H1 (cell line): ENCODE measurements around the gene TIAL1. TPM values are rescaled to one million over a fixed set of nuclear protein-coding genes. Genes with fewer than 3 reads are reported as not detected.
"Not testable (repeated sequence)": the region's sequence is repeated elsewhere in the genome, so short reads cannot be mapped to it uniquely, and the experiment has no call there.

Experiments
- CTCF ChIA-PET: fragments of 300-600 bp; sonication (Branson Sonifier 250); formaldehyde crosslinking; loops from one replicate; lab custom pipeline; 2021; ENCODE audit not compliant: partially characterized antibody; lab: Charles Lee
- POLR2A ChIA-PET: fragments of 300-600 bp; sonication (Branson Sonifier 250); formaldehyde crosslinking; loops from one replicate; lab custom pipeline; 2021; ENCODE audit warnings: inconsistent platforms; ENCODE audit not compliant: partially characterized antibody; lab: Charles Lee
- DNase-seq, 2 experiments: peaks; one replicate each; pipeline versions ENCODE4 v3.0.0 to v3.0.0-alpha.2; 2010 to 2022; ENCODE audit warnings: low spot score in 2 of 2, low read depth in 1 of 2, mixed read lengths in 1 of 2
- FAIRE-seq: peaks from 2 replicates; lab custom pipeline; 2011; peaks lifted over from hg19 to GRCh38; lab: Jason Lieb, UNC
- H2AFZ ChIP-seq: 2 replicates; pipeline ENCODE4 v1.8.1; 2012; ENCODE audit warnings: low read length, inconsistent platforms
- H2AK5ac ChIP-seq: 2 replicates; pipeline ENCODE4 v1.6.1; 2013; ENCODE audit warnings: low read depth, low read length
- H2BK120ac ChIP-seq: replicated peaks from 2 replicates; pipeline ENCODE3; 2013; ENCODE audit warnings: low read depth, low read length, inconsistent platforms
- H2BK12ac ChIP-seq: 2 replicates; pipeline ENCODE4 v1.6.1; 2013; ENCODE audit warnings: low read depth, low read length
- H2BK15ac ChIP-seq: 2 replicates; pipeline ENCODE4 v1.6.1; 2013; ENCODE audit warnings: low read length
- H2BK20ac ChIP-seq: 2 replicates; pipeline ENCODE4 v1.6.1; 2013; ENCODE audit warnings: low read length
- H2BK5ac ChIP-seq: 2 replicates; pipeline ENCODE4 v1.6.1; 2013; ENCODE audit warnings: low read depth, low read length
- H3K14ac ChIP-seq: 2 replicates; pipeline ENCODE4 v1.6.1; 2013; ENCODE audit warnings: inconsistent platforms; ENCODE audit not compliant: insufficient read length
- H3K18ac ChIP-seq: 2 replicates; pipeline ENCODE4 v1.6.1; 2013; ENCODE audit warnings: low read length; ENCODE audit errors: extremely low read depth
- H3K23ac ChIP-seq: 2 replicates; pipeline ENCODE4 v1.6.1; 2013; ENCODE audit warnings: inconsistent platforms; ENCODE audit not compliant: insufficient read length
- H3K23me2 ChIP-seq: 2 replicates; pipeline ENCODE4 v1.6.1; 2013; ENCODE audit warnings: low read depth, low read length
- H3K27ac ChIP-seq: 2 replicates; pipeline ENCODE4 v1.6.1; 2011; ENCODE audit warnings: low read depth, low read length, inconsistent platforms
- H3K27me3 ChIP-seq, 4 experiments: replicated peaks in 1 of 4; 1 replicate in 1 of 4; 2 replicates in 3 of 4; pipeline versions ENCODE4 v1.6.1 to v1.8.1; 2011 to 2013; ENCODE audit warnings: low read length in 3 of 4, mild to moderate bottlenecking in 3 of 4, inconsistent platforms in 2 of 4, mixed read lengths in 2 of 4, moderate library complexity in 1 of 4; ENCODE audit not compliant: control insufficient read depth in 3 of 4, insufficient read depth in 3 of 4; ENCODE audit errors: extremely low read depth in 1 of 4
- H3K36me3 ChIP-seq, 4 experiments: 2 replicates each; pipeline versions ENCODE4 v1.6.1 to v1.8.1; 2011 to 2013; ENCODE audit warnings: mild to moderate bottlenecking in 4 of 4, low read length in 3 of 4, moderate library complexity in 2 of 4, control low read depth in 1 of 4, inconsistent platforms in 1 of 4; ENCODE audit not compliant: insufficient read depth in 4 of 4, control insufficient read depth in 2 of 4
- H3K4ac ChIP-seq: replicated peaks from 2 replicates; pipeline ENCODE3; 2013; ENCODE audit warnings: low read length, low read depth, mixed read lengths, inconsistent platforms; ENCODE audit not compliant: insufficient read length
- H3K4me1 ChIP-seq, 4 experiments: replicated peaks in 1 of 4; 1 replicate in 1 of 4; 2 replicates in 3 of 4; pipeline versions ENCODE4 v1.6.1 to v1.8.1; 2011 to 2013; ENCODE audit warnings: low read length in 3 of 4, inconsistent platforms in 2 of 4, mixed read lengths in 1 of 4; ENCODE audit not compliant: insufficient read depth in 4 of 4, control insufficient read depth in 3 of 4
- H3K4me2 ChIP-seq, 2 experiments: 2 replicates each; pipeline versions ENCODE4 v1.6.1 to v1.8.1; 2011 to 2013; ENCODE audit warnings: low read depth in 2 of 2, low read length in 2 of 2, control low read depth in 1 of 2, inconsistent platforms in 1 of 2, mild to moderate bottlenecking in 1 of 2; ENCODE audit not compliant: insufficient read depth in 1 of 2
- H3K4me3 ChIP-seq, 4 experiments: fragments of 200-600, 300-600 bp in 1 of 4; sonication (generic), shearing (Covaris generic), sonication (Bioruptor Twin) in 1 of 4; 2 replicates each; pipeline versions ENCODE4 v1.5.1 to v1.8.1; 2011 to 2016; ENCODE audit warnings: low read length in 4 of 4, low read depth in 3 of 4, control low read depth in 2 of 4, inconsistent platforms in 2 of 4, mild to moderate bottlenecking in 2 of 4, mixed read lengths in 1 of 4, moderate library complexity in 1 of 4; ENCODE audit not compliant: insufficient read depth in 2 of 4; ENCODE audit errors: extremely low read depth in 1 of 4
- H3K56ac ChIP-seq: replicated peaks from 2 replicates; pipeline ENCODE3; 2013; ENCODE audit warnings: low read depth, mild to moderate bottlenecking, mixed read lengths, low read length, inconsistent platforms; ENCODE audit not compliant: insufficient read length
- H3K79me1 ChIP-seq: 2 replicates; pipeline ENCODE4 v1.6.1; 2013; ENCODE audit warnings: low read depth, low read length, control low read depth
- H3K79me2 ChIP-seq, 2 experiments: 2 replicates each; pipeline versions ENCODE4 v1.6.1 to v1.8.1; 2012 to 2013; ENCODE audit warnings: low read length in 2 of 2, mild to moderate bottlenecking in 2 of 2, inconsistent platforms in 1 of 2; ENCODE audit not compliant: insufficient read depth in 2 of 2, control insufficient read depth in 1 of 2
- H3K9ac ChIP-seq, 4 experiments: replicated peaks in 1 of 4; 1 replicate in 1 of 4; 2 replicates in 3 of 4; pipeline versions ENCODE4 v1.6.1 to v1.8.1; 2011 to 2013; ENCODE audit warnings: low read depth in 3 of 4, low read length in 3 of 4, control low read depth in 2 of 4, mild to moderate bottlenecking in 2 of 4, moderate library complexity in 2 of 4, inconsistent platforms in 1 of 4; ENCODE audit errors: extremely low read depth in 1 of 4
- H3K9me3 ChIP-seq, 2 experiments: 2 replicates each; pipeline versions ENCODE4 v1.6.1 to v1.8.1; 2012 to 2013; ENCODE audit warnings: mild to moderate bottlenecking in 2 of 2, moderate library complexity in 2 of 2, control low read depth in 1 of 2, inconsistent platforms in 1 of 2, low read depth in 1 of 2, low read length in 1 of 2, mixed read lengths in 1 of 2; ENCODE audit not compliant: insufficient read depth in 2 of 2
- H4K20me1 ChIP-seq, 2 experiments: replicated peaks in 1 of 2; 2 replicates each; pipeline versions ENCODE3 to v1.8.1; 2011 to 2013; ENCODE audit warnings: inconsistent platforms in 2 of 2, low read length in 2 of 2, mild to moderate bottlenecking in 1 of 2; ENCODE audit not compliant: insufficient read depth in 2 of 2, control insufficient read depth in 1 of 2
- H4K5ac ChIP-seq: 2 replicates; pipeline ENCODE4 v1.6.1; 2013; ENCODE audit warnings: low read length, low read depth, mixed read lengths, inconsistent platforms; ENCODE audit not compliant: insufficient read length
- H4K8ac ChIP-seq: 2 replicates; pipeline ENCODE4 v1.8.0; 2013; ENCODE audit warnings: mild to moderate bottlenecking, moderate library complexity, low read length, inconsistent platforms; ENCODE audit not compliant: insufficient read depth; ENCODE audit errors: extremely low read depth
- H4K91ac ChIP-seq: replicated peaks from 2 replicates; pipeline ENCODE3; 2013; ENCODE audit warnings: low read length, mixed read lengths, inconsistent platforms; ENCODE audit not compliant: insufficient read length
- WGBS, 2 experiments: shearing (Covaris generic) in 1 of 2; methylation state at CpG; one replicate each; pipeline versions ENCODE4 v1.1.6 to v1.1.7; 2013 to 2015; ENCODE audit warnings: low lambda C conversion rate in 2 of 2, mixed read lengths in 2 of 2, inconsistent platforms in 1 of 2, low coverage in 1 of 2, missing lambda C conversion rate in 1 of 2; ENCODE audit not compliant: insufficient replicate concordance in 2 of 2, insufficient coverage in 1 of 2, insufficient read length in 1 of 2; ENCODE audit errors: extremely low coverage in 1 of 2, missing lambda C conversion rate in 1 of 2; 5-methylcytosine and 5-hydroxymethylcytosine counted together
- polyA plus RNA-seq, 7 experiments: library from polyadenylated mRNA; depleted of rRNA in 3 of 7; stranded (reverse) in 5 of 7; unstranded in 2 of 7; fragments of >200 nt in 5 of 7; fragments of 200-250 nt in 2 of 7; gene quantifications; 1 replicate in 5 of 7; 2 replicates in 1 of 7; 4 replicates in 1 of 7; pipeline versions ENCODE4 v1.2.1 to v1.2.3, GENCODE V29; 2011 to 2013; ENCODE audit warnings: missing spikeins in 2 of 7, mixed read lengths in 2 of 7
- total RNA-seq: library from RNA; stranded (reverse); fragmentation: NEBNext Ultra II Directional; extraction: Animal tissue kit (Norgen Biotek cat#: 25700); gene quantifications from 2 replicates; pipeline ENCODE4 v1.2.1, GENCODE V29; 2021

Gene TIAL1
- total and polyA plus RNA-seq, 2 of the 8 experiments (the other 6 are each of a cell fraction or from before 2014, with no cell fraction given), result 50.4 to 166 TPM

DNA sequence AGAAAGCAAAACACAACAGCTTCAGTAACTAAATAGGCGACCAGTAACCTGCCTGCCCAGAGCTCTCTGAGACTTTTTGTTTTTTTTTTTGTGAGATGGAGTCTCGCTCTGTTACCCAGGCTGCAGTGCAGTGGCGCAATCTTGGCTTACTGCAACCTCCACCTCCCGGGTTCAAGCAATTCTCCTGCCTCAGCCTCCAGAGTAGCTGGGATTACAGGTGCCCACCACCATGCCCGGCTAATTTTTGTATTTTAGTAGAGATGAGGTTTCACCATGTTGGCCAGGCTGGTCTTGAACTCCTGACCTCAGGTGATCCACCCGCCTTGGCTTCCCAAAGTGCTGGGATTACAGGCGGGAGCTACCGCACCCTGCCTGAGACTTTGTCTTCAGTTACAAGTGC lies 23.0 kb upstream of the TIAL1 start:
- FAIRE-seq, POLR2A ChIA-PET: not testable (repeated sequence)

More for the DNA sequence above, 23.0 kb upstream of the TIAL1 start:
- WGBS, 2 experiments, result 88% methylated on average over 8 of the region's 8 CpGs; no CpG with 5 or more reads in 1 of the 2 experiments
- not testable (repeated sequence) for H3K79me1 ChIP-seq, H4K20me1 ChIP-seq, H2BK12ac ChIP-seq, H2AFZ ChIP-seq, H3K4me3 ChIP-seq, H3K23me2 ChIP-seq, H2BK5ac ChIP-seq, H3K56ac ChIP-seq, DNase-seq, H3K4me2 ChIP-seq, H2BK20ac ChIP-seq, H3K14ac ChIP-seq, H3K4ac ChIP-seq, H3K18ac ChIP-seq, H3K27me3 ChIP-seq, H3K27ac ChIP-seq, H2BK120ac ChIP-seq, H3K23ac ChIP-seq, H3K9ac ChIP-seq, H4K91ac ChIP-seq, H4K8ac ChIP-seq, H3K79me2 ChIP-seq, H3K36me3 ChIP-seq, H3K4me1 ChIP-seq, H2AK5ac ChIP-seq, H3K9me3 ChIP-seq
- H4K5ac ChIP-seq, result peak overlapping the region; percentile 5
- CTCF ChIA-PET, result interaction anchor here (0.7 to 4.0 kb wide), 5 partner anchors 11 to 420 kb away, joined by 3 to 21 read pairs (median 3); no protein-coding TSS in a partner anchor
- peak overlapping the region; percentile 53; the same call in 1 of the 2 replicates for H2BK15ac ChIP-seq
